Suprapubic skin (tissue), 4 donors: ENCODE data around the gene TASP1. TPM values are rescaled to one million over a fixed set of nuclear protein-coding genes. Genes with fewer than 3 reads are reported as not detected.
A peak's percentile ranks its signal among the peaks of the same experiment; 100 is the strongest.

Experiments
- DNase-seq, 2 donors: peaks; one replicate each; pipeline ENCODE4 v3.0.0-alpha.2; 2019; ENCODE audit warnings: low spot score in 2 of 2
- H3K27ac ChIP-seq: fragments of 200-600 bp; sonication (generic); one replicate; pipeline ENCODE4 v1.5.1; 2019
- H3K27me3 ChIP-seq: fragments of 200-600 bp; sonication (generic); one replicate; pipeline ENCODE4 v1.5.1; 2019
- H3K36me3 ChIP-seq: fragments of 200-600 bp; sonication (generic); one replicate; pipeline ENCODE4 v1.5.1; 2019
- H3K4me1 ChIP-seq: fragments of 200-600 bp; sonication (generic); one replicate; pipeline ENCODE4 v1.5.1; 2019
- H3K4me3 ChIP-seq: fragments of 200-600 bp; sonication (generic); one replicate; pipeline ENCODE4 v1.5.1; 2019; ENCODE audit warnings: mild to moderate bottlenecking
- H3K9me3 ChIP-seq: fragments of 200-600 bp; sonication (generic); one replicate; pipeline ENCODE4 v1.5.1; 2019
- CTCF ChIP-seq, 2 donors: fragments of 200-600 bp in 1 of 2; fragments of 450-650 bp in 1 of 2; sonication (generic) in 1 of 2; IDR thresholded peaks; one replicate each; pipeline ENCODE4 v1.5.1; 2016 to 2019; ENCODE audit warnings: antibody characterized with exemption in 2 of 2, mild to moderate bottlenecking in 1 of 2, moderate library complexity in 1 of 2
- EP300 ChIP-seq: sonication (generic); formaldehyde crosslinking; IDR thresholded peaks from one replicate; pipeline ENCODE4 v1.6.1; 2017; ENCODE audit warnings: antibody characterized with exemption
- POLR2A ChIP-seq, 2 donors: fragments of 450-650 bp; IDR thresholded peaks; one replicate each; pipeline ENCODE4 v1.6.1; 2017; ENCODE audit warnings: antibody characterized with exemption in 2 of 2, mild to moderate bottlenecking in 2 of 2, moderate library complexity in 2 of 2
- POLR2AphosphoS5 ChIP-seq, 3 donors: sonication (generic); formaldehyde crosslinking; IDR thresholded peaks; one replicate each; pipeline ENCODE4 v1.6.1; 2017; ENCODE audit warnings: antibody characterized with exemption in 3 of 3
- WGBS: methylation state at CpG from one replicate; pipeline ENCODE4 v1.1.5; 2018; 5-methylcytosine and 5-hydroxymethylcytosine counted together
- total RNA-seq, 4 donors: library from RNA; depleted of rRNA; stranded (reverse); fragments of >200 nt; gene quantifications; one replicate each; pipeline ENCODE4 v1.1.0, GENCODE V29; 2016

Gene TASP1
- total RNA-seq, 4 donors from 2014 or later: 8.2 to 25.6 (median 9.9) TPM

- Histone ChIP-seq H3K9me3 (no peaks in the 10 kb centered on the region), H3K4me1 (no peaks in the 10 kb centered on the region), H3K36me3 (no peaks in the 10 kb centered on the region), H3K4me3 (no peak overlapping the region), H3K27ac (no peak overlapping the region), H3K27me3 (no peaks in the 10 kb centered on the region)
- no peak for TF ChIP-seq CTCF (IDR thresholded peaks at IDR 0.05)
- TF ChIP-seq POLR2A (IDR thresholded peaks at IDR 0.05): no peak
- no peak for TF ChIP-seq EP300
- no peak for TF ChIP-seq POLR2AphosphoS5 (IDR thresholded peaks at IDR 0.05)
- no peak for DNase-seq
These were observed 169.5 kb downstream of the TASP1 start for GRCh38 chr20:13469262-13469661.

GRCh38 chr20:13468166-13468565, 170.6 kb downstream of the TASP1 start:
- no peaks in the 10 kb centered on the region for H3K27me3 ChIP-seq
- no peak for TF ChIP-seq CTCF (IDR thresholded peaks at IDR 0.05)
- no peaks in the 10 kb centered on the region for H3K4me1 ChIP-seq
- DNase-seq: no peak
- no peaks in the 10 kb centered on the region for H3K36me3 ChIP-seq
- H3K27ac ChIP-seq: no peak overlapping the region
- H3K4me3 ChIP-seq: no peak overlapping the region
- no peaks in the 10 kb centered on the region for H3K9me3 ChIP-seq

GRCh38 chr20:13464702-13465101, 174.0 kb downstream of the TASP1 start:
- 83% methylated on average over 3 of the region's 3 CpGs for WGBS
- H3K27ac ChIP-seq: no peak overlapping the region

GRCh38 chr20:13461849-13462458, 176.8 kb downstream of the TASP1 start:
- WGBS: 93% methylated on average over 2 of the region's 2 CpGs
- Histone ChIP-seq H3K4me1 (no peaks in the 10 kb centered on the region), H3K4me3 (no peak overlapping the region), H3K9me3 (no peaks in the 10 kb centered on the region), H3K36me3 (no peaks in the 10 kb centered on the region), H3K27me3 (no peaks in the 10 kb centered on the region), H3K27ac (no peak overlapping the region)
- TF ChIP-seq CTCF (IDR thresholded peaks at IDR 0.05): no peak
- no peak for TF ChIP-seq POLR2AphosphoS5 (IDR thresholded peaks at IDR 0.05)
- no peak for TF ChIP-seq POLR2A (IDR thresholded peaks at IDR 0.05)
- no peak for TF ChIP-seq EP300
- no peak for DNase-seq

More at GRCh38 chr20:13464702-13465101, 174.0 kb downstream of the TASP1 start:
- Histone ChIP-seq H3K4me1 (no peaks in the 10 kb centered on the region), H3K9me3 (no peaks in the 10 kb centered on the region), H3K36me3 (no peaks in the 10 kb centered on the region), H3K4me3 (no peak overlapping the region), H3K27me3 (no peaks in the 10 kb centered on the region)
- no peak for TF ChIP-seq POLR2A (IDR thresholded peaks at IDR 0.05)
- no peak for TF ChIP-seq POLR2AphosphoS5 (IDR thresholded peaks at IDR 0.05)
- no peak for DNase-seq

- Histone ChIP-seq H3K4me3 (no peak overlapping the region), H3K9me3 (no peaks in the 10 kb centered on the region), H3K36me3 (no peaks in the 10 kb centered on the region), H3K27ac (no peak overlapping the region), H3K4me1 (no peaks in the 10 kb centered on the region), H3K27me3 (no peaks in the 10 kb centered on the region)
- WGBS: 79% methylated on average over 3 of the region's 3 CpGs
- no peak for DNase-seq
- no peak for TF ChIP-seq EP300
- no peak for TF ChIP-seq POLR2A (IDR thresholded peaks at IDR 0.05)
- no peak for TF ChIP-seq POLR2AphosphoS5 (IDR thresholded peaks at IDR 0.05)
- TF ChIP-seq CTCF (IDR thresholded peaks at IDR 0.05): peak in 1 of 2 donors; percentile 50
These were observed 179.8 kb downstream of the TASP1 start for GRCh38 chr20:13458860-13459451.

- no peak for DNase-seq
- Histone ChIP-seq H3K4me3 (no peak overlapping the region), H3K9me3 (no peaks in the 10 kb centered on the region), H3K27me3 (no peaks in the 10 kb centered on the region), H3K27ac (no peak overlapping the region), H3K4me1 (no peaks in the 10 kb centered on the region), H3K36me3 (no peaks in the 10 kb centered on the region)
- 98% methylated on average over 1 of the region's 1 CpG for WGBS
- TF ChIP-seq EP300: no peak
- no peak for TF ChIP-seq POLR2A (IDR thresholded peaks at IDR 0.05)
- TF ChIP-seq CTCF (IDR thresholded peaks at IDR 0.05): no peak
- no peak for TF ChIP-seq POLR2AphosphoS5 (IDR thresholded peaks at IDR 0.05)
These were observed 181.2 kb downstream of the TASP1 start for GRCh38 chr20:13457487-13457886.
